Activated naive CD8-positive, alpha-beta T cell treated with anti-CD3 and anti-CD28 coated beads, Interleukin-2, amount 50 U/mL, for 24 hours (primary cell): Measurements from ENCODE around the gene TACC2.

Experiments
- ATAC-seq: fragments of 150-1000 bp; cut with Tn5 transposase; one replicate; pipeline ENCODE4 v1.10.0; 2021
- DNase-seq: peaks from one replicate; pipeline ENCODE4 v3.0.0; 2021
- H3K27ac Mint-ChIP-seq: one replicate; pipeline ENCODE4 v1.8.0; 2021; ENCODE audit warnings: mild to moderate bottlenecking, mixed read lengths
- H3K27me3 Mint-ChIP-seq: one replicate; pipeline ENCODE4 v1.8.0; 2021; ENCODE audit warnings: mixed read lengths
- H3K36me3 Mint-ChIP-seq: one replicate; pipeline ENCODE4 v1.8.0; 2021; ENCODE audit warnings: low read depth, mixed read lengths
- H3K4me1 Mint-ChIP-seq: one replicate; pipeline ENCODE4 v1.8.0; 2021; ENCODE audit warnings: mixed read lengths
- H3K4me3 Mint-ChIP-seq: one replicate; pipeline ENCODE4 v1.8.0; 2021; ENCODE audit warnings: mild to moderate bottlenecking, moderate library complexity, mixed read lengths
- H3K9me3 Mint-ChIP-seq: one replicate; pipeline ENCODE4 v1.8.0; 2021; ENCODE audit warnings: mixed read lengths

The TACC2 gene

DNA sequence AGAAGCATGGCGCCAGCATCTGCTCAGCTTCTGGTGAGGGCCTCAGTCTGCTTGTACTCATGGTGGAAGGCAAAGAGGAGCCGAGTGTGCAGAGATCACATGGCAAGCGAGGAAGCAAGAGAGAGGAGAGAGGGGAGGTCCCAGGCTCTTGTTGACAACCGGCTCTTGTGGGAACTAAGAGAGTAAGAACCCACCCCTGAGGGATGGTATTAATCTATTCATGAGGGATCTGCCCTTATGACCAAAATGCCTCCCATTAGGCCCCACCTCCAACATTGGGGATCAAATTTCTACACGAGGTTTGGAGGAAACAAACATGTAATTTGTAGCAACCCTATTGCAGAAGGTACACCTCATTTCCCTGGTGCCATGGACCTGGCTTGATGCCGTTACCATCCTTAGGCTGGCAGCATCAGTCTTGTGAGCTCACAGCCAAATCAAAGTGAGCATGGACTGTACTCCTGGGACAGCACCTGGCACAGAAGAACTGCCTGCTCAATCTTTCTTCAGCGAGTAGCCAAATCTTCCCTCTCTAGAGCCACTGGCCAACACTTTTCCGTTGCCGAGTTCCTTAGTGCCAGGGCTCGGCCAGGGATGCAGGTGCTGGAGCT is 288.7 kb downstream of the TACC2 start:
- no peaks in the 10 kb centered on the region for H3K36me3 Mint-ChIP-seq
- no peaks in the 10 kb centered on the region for H3K4me1 Mint-ChIP-seq
- no peak overlapping the region for H3K4me3 Mint-ChIP-seq
- no peak overlapping the region for H3K27ac Mint-ChIP-seq
- peaks cover 7% of the 10 kb centered on the region for H3K27me3 Mint-ChIP-seq
- no peak for ATAC-seq
- DNase-seq: no peak
- H3K9me3 Mint-ChIP-seq: no peaks in the 10 kb centered on the region

GRCh38 chr10:122279725-122280141 is 290.8 kb downstream of the TACC2 start:
- no peak overlapping the region for H3K4me3 Mint-ChIP-seq
- H3K4me1 Mint-ChIP-seq: no peaks in the 10 kb centered on the region
- DNase-seq (peak; percentile 18), ATAC-seq (no peak)
- no peaks in the 10 kb centered on the region for H3K9me3 Mint-ChIP-seq
- peaks cover 7% of the 10 kb centered on the region for H3K27me3 Mint-ChIP-seq
- no peaks in the 10 kb centered on the region for H3K36me3 Mint-ChIP-seq
- H3K27ac Mint-ChIP-seq: no peak overlapping the region

DNA sequence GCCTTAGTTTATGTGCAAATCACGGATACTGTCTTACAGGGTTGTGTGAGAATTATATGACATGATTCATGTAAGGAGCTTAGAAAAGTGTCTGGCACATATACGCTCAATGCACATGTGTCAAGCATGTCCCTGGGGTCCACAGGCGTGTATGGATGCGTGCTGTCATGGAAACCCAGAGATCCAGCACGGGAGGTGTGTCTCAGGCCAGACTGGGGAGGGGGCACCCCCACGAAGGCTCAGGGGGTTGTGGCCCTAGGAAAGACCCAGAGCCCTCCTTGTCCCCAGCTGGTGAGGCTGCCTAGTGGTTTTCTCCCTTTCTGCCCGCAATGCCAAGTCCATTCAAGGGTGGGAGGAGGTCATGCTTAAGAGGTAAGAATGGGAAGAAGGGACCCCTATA is 291.2 kb downstream of the TACC2 start:
- H3K4me1 Mint-ChIP-seq: no peaks in the 10 kb centered on the region
- no peak for ATAC-seq
- no peak overlapping the region for H3K4me3 Mint-ChIP-seq
- no peaks in the 10 kb centered on the region for H3K36me3 Mint-ChIP-seq
- peaks cover 7% of the 10 kb centered on the region for H3K27me3 Mint-ChIP-seq
- no peaks in the 10 kb centered on the region for H3K9me3 Mint-ChIP-seq
- H3K27ac Mint-ChIP-seq: no peak overlapping the region
- no peak for DNase-seq

GRCh38 chr10:122281018-122281626 is 292.2 kb downstream of the TACC2 start:
- peaks cover 5% of the 10 kb centered on the region for H3K27me3 Mint-ChIP-seq
- H3K4me1 Mint-ChIP-seq: no peaks in the 10 kb centered on the region
- no peak overlapping the region for H3K4me3 Mint-ChIP-seq
- no peaks in the 10 kb centered on the region for H3K36me3 Mint-ChIP-seq
- no peak for DNase-seq
- H3K9me3 Mint-ChIP-seq: no peaks in the 10 kb centered on the region
- H3K27ac Mint-ChIP-seq: no peak overlapping the region
- ATAC-seq: no peak

DNA sequence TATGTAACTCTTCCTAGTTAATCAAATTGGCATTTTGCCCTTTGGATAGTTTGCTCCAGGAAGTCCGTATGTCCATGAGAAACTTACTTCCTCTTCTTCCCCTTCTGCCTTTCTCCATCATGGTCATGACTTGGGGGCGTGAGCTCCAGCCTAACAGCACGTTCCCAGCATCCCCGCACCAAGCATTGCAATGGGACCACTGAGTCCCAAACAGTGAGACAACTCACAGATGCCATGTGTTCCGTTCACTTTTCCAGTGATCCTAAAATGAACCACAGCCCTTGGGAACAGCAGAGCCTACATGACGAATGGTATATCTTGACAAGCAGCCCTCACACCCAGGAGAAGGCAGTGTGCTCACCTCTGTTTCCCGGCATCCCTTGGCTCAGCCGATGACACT is 292.8 kb downstream of the TACC2 start:
- no peak for DNase-seq
- Mint-ChIP-seq H3K27me3 (peaks cover 3% of the 10 kb centered on the region), H3K4me3 (no peak overlapping the region), H3K4me1 (no peaks in the 10 kb centered on the region), H3K9me3 (no peaks in the 10 kb centered on the region), H3K36me3 (no peaks in the 10 kb centered on the region), H3K27ac (no peak overlapping the region)
- no peak for ATAC-seq

GRCh38 chr10:122282253-122282671 is 293.3 kb downstream of the TACC2 start:
- no peak for DNase-seq
- Mint-ChIP-seq H3K36me3 (no peaks in the 10 kb centered on the region), H3K4me3 (no peak overlapping the region), H3K4me1 (no peaks in the 10 kb centered on the region), H3K27ac (no peak overlapping the region), H3K27me3 (peaks cover 3% of the 10 kb centered on the region), H3K9me3 (no peaks in the 10 kb centered on the region)
- ATAC-seq: no peak

DNA sequence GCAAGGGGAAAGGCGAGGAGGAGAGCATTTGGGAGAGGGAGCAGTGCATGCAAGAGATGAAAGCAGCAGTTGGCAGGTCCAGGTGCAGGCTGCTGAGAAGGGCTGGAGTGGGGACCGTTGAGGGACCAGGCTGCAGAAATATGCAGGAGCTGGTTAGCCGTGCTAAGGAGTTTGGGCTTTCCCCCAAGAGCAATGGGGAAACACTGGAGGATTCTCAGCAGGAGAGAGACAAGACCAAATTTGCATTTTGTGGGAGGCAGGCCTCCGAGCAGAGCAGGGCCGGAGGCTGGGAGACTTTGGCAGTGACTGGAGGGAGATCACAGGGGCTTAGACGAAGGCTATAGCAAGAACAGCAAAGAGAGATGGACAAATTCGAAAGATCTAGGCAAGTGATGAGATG is 293.9 kb downstream of the TACC2 start:
- ATAC-seq (no peak), DNase-seq (no peak)
- Mint-ChIP-seq H3K4me3 (no peak overlapping the region), H3K27me3 (peaks cover 3% of the 10 kb centered on the region), H3K36me3 (no peaks in the 10 kb centered on the region), H3K9me3 (no peaks in the 10 kb centered on the region), H3K4me1 (no peaks in the 10 kb centered on the region), H3K27ac (no peak overlapping the region)

GRCh38 chr10:122285506-122286444 is 296.8 kb downstream of the TACC2 start:
- ATAC-seq (no peak), DNase-seq (no peak)
- H3K9me3 Mint-ChIP-seq: no peaks in the 10 kb centered on the region
- H3K4me1 Mint-ChIP-seq: no peaks in the 10 kb centered on the region
- H3K36me3 Mint-ChIP-seq: no peaks in the 10 kb centered on the region
- H3K27me3 Mint-ChIP-seq: peaks cover 3% of the 10 kb centered on the region
- H3K27ac Mint-ChIP-seq: no peak overlapping the region
- no peak overlapping the region for H3K4me3 Mint-ChIP-seq

DNA sequence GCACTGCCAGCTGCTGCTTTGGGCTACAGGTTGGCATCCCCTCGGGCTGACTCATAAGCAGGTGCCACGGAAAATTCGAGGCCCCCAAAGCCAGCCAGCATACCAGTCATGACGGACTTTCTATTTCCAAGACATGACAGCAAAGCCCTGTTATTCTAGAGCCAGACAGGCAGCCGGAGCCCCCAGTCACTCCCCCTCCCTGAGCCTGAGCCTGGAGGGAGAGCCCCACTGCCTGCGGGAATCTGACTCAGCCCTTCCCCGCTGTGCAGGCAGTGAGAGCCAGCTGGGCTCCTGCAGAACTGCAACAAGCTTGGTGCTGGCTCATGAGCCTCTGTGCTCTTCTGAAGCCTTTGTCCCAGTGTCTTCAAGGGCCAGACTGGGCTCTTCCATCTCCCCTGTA is 297.9 kb downstream of the TACC2 start:
- DNase-seq (no peak), ATAC-seq (no peak)
- no peaks in the 10 kb centered on the region for H3K27me3 Mint-ChIP-seq
- no peak overlapping the region for H3K4me3 Mint-ChIP-seq
- no peaks in the 10 kb centered on the region for H3K4me1 Mint-ChIP-seq
- H3K36me3 Mint-ChIP-seq: no peaks in the 10 kb centered on the region
- no peak overlapping the region for H3K27ac Mint-ChIP-seq
- H3K9me3 Mint-ChIP-seq: no peaks in the 10 kb centered on the region

DNA sequence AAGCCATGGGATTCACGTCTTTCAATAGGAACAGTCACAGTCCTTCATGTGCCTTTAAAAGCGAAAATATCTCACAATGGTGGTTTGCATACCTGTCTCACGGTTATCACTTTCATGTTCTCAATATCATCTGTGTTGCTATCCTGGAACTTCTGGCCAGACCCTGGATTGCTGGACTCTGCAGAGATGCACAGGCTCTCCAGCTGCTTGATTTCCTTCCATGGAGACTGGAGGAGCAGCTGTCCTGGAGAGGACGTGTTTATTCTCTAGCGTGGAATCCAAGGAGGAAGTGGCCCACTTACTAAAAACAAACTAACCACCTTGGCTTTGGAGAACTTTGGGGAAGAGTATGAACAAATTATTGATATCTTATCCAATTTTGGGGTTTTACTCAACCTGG is 298.6 kb downstream of the TACC2 start:
- Mint-ChIP-seq H3K27me3 (no peaks in the 10 kb centered on the region), H3K36me3 (no peaks in the 10 kb centered on the region), H3K4me3 (no peak overlapping the region), H3K27ac (no peak overlapping the region), H3K9me3 (no peaks in the 10 kb centered on the region), H3K4me1 (no peaks in the 10 kb centered on the region)
- DNase-seq (no peak), ATAC-seq (no peak)

- Mint-ChIP-seq H3K9me3 (no peaks in the 10 kb centered on the region), H3K4me3 (no peak overlapping the region), H3K36me3 (no peaks in the 10 kb centered on the region), H3K27ac (no peak overlapping the region), H3K27me3 (no peaks in the 10 kb centered on the region), H3K4me1 (no peaks in the 10 kb centered on the region)
- DNase-seq (no peak), ATAC-seq (no peak)
These were observed 299.3 kb downstream of the TACC2 start for GRCh38 chr10:122288262-122288661.

DNA sequence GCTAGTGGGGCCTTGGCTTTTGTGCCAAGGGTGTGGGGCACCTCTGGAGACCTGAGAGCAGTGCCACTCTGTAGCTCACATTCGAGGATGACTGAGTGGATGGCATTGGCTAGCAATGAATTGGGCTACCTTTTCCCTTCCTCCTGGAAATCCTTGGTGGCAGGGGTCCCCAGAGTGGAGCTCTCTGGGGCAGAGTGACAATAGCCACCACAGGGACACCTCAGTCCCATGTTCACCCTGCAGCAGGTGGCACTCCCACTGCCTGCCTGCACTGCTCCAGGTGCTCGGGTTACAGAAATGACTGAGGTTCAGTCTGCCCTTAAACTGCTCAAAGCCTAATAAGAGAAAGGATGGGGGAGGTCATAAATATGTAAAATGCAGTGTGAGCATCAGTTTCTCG is 300.0 kb downstream of the TACC2 start:
- H3K36me3 Mint-ChIP-seq: no peaks in the 10 kb centered on the region
- no peak for ATAC-seq
- H3K4me1 Mint-ChIP-seq: no peaks in the 10 kb centered on the region
- no peak overlapping the region for H3K27ac Mint-ChIP-seq
- no peak for DNase-seq
- no peaks in the 10 kb centered on the region for H3K9me3 Mint-ChIP-seq
- no peak overlapping the region for H3K4me3 Mint-ChIP-seq
- H3K27me3 Mint-ChIP-seq: no peaks in the 10 kb centered on the region

DNA sequence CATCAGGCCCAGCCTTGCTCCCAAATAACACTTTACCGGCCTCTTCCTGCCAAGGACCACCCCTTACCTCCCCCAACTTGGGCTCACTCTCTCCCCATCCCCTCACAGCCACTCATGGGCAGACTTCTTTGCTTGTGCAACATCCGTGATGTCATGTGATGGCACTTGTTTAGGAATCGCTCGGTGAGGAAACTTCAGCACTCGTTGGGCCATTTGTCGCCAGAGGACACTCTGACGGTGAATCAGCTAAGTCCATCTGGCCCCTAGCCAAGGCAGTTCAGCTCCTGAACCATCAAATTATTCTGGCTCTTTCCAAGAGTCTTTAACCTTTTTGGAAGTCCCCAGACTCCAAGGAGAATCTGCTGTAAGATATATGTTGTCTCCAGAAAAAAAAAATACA is 301.4 kb downstream of the TACC2 start:
- H3K27me3 Mint-ChIP-seq: no peaks in the 10 kb centered on the region
- DNase-seq (no peak), ATAC-seq (no peak)
- no peaks in the 10 kb centered on the region for H3K36me3 Mint-ChIP-seq
- H3K4me3 Mint-ChIP-seq: no peak overlapping the region
- H3K27ac Mint-ChIP-seq: no peak overlapping the region
- peaks cover 3% of the 10 kb centered on the region for H3K4me1 Mint-ChIP-seq
- no peaks in the 10 kb centered on the region for H3K9me3 Mint-ChIP-seq

- H3K27me3 Mint-ChIP-seq: no peaks in the 10 kb centered on the region
- H3K27ac Mint-ChIP-seq: no peak overlapping the region
- H3K9me3 Mint-ChIP-seq: no peaks in the 10 kb centered on the region
- H3K4me3 Mint-ChIP-seq: no peak overlapping the region
- H3K36me3 Mint-ChIP-seq: no peaks in the 10 kb centered on the region
- no peak for ATAC-seq
- no peak for DNase-seq
- H3K4me1 Mint-ChIP-seq: peaks cover 3% of the 10 kb centered on the region
These were observed 302.0 kb downstream of the TACC2 start for GRCh38 chr10:122290833-122291532.
